ENCODE results near the gene TSPEAR. TPM values are rescaled to one million over a fixed set of nuclear protein-coding genes. Genes with fewer than 3 reads are reported as not detected.
"Not testable (repeated sequence)": the region's sequence is repeated elsewhere in the genome, so short reads cannot be mapped to it uniquely, and the experiment has no call there.

Gene TSPEAR
- total RNA-seq, 1 donor from 2014 or later: not detected

DNA sequence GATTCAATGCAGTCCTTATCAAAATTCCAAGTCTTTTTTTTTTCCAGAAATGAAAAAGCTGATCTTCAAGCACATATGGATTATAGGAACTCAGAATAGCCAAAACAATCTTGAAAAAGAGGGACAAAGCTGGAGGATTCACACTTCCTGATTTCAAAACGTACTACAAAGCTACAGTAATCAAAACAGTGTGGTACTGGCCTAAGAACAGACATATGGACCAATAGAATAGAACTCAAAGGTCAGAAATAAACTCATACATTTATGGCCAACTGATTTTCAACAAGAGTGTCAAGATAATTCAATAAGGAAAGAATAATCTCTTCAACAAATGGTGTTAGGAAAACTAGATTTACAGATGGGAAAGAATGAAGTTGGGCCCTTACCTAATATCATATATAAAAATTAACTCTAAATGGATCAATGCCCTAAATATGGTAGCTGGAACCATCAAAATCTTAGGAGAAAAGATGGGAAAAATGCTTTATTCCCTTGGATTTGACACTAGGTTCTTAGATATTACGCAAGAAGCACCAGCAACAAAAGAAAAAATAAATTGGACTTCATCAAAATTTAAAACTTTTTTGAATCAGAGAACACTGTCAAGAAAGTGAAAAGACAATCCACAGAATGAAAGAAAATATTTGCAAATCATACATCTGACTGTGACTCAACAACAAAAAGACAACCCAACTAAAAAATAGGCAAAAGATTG is 18.4 kb downstream of the TSPEAR start:
- no peak for DNase-seq (ENCODE audit: low read depth)
- peaks cover 8% of the 10 kb centered on the region for H3K27me3 ChIP-seq (ENCODE audit: control insufficient read depth, insufficient read depth, low read length)
- no peak overlapping the region for H3K4me3 ChIP-seq (ENCODE audit: low read depth, low read length)
- TF ChIP-seq, protein P1, sequence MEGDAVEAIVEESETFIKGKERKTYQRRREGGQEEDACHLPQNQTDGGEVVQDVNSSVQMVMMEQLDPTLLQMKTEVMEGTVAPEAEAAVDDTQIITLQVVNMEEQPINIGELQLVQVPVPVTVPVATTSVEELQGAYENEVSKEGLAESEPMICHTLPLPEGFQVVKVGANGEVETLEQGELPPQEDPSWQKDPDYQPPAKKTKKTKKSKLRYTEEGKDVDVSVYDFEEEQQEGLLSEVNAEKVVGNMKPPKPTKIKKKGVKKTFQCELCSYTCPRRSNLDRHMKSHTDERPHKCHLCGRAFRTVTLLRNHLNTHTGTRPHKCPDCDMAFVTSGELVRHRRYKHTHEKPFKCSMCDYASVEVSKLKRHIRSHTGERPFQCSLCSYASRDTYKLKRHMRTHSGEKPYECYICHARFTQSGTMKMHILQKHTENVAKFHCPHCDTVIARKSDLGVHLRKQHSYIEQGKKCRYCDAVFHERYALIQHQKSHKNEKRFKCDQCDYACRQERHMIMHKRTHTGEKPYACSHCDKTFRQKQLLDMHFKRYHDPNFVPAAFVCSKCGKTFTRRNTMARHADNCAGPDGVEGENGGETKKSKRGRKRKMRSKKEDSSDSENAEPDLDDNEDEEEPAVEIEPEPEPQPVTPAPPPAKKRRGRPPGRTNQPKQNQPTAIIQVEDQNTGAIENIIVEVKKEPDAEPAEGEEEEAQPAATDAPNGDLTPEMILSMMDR (IDR thresholded peaks at IDR 0.05; ENCODE audit: insufficient read depth, low read length, poor library complexity, severe bottlenecking): no peak
- no peaks in the 10 kb centered on the region for H3K36me3 ChIP-seq (ENCODE audit: control insufficient read depth, insufficient read depth, low read length)

- TF ChIP-seq, protein P1 (IDR thresholded peaks at IDR 0.05; ENCODE audit: insufficient read depth, low read length, poor library complexity, severe bottlenecking): no peak
- Histone ChIP-seq H3K4me3 (ENCODE audit: low read depth, low read length) (no peak overlapping the region), H3K36me3 (ENCODE audit: control insufficient read depth, insufficient read depth, low read length) (no peaks in the 10 kb centered on the region), H3K27me3 (ENCODE audit: control insufficient read depth, insufficient read depth, low read length) (peaks cover 6% of the 10 kb centered on the region)
- DNase-seq (ENCODE audit: low read depth): no peak
Measured at GRCh38 chr21:44691686-44692085, 19.7 kb downstream of the TSPEAR start.

GRCh38 chr21:44689740-44690139 is 21.6 kb downstream of the TSPEAR start:
- DNase-seq (ENCODE audit: low read depth); H3K36me3 ChIP-seq (ENCODE audit: control insufficient read depth, insufficient read depth, low read length); H3K27me3 ChIP-seq (ENCODE audit: control insufficient read depth, insufficient read depth, low read length); H3K4me3 ChIP-seq (ENCODE audit: low read depth, low read length): not testable (repeated sequence)

- H3K4me3 ChIP-seq (ENCODE audit: low read depth, low read length): no peak overlapping the region
- no peaks in the 10 kb centered on the region for H3K36me3 ChIP-seq (ENCODE audit: control insufficient read depth, insufficient read depth, low read length)
- no peak for DNase-seq (ENCODE audit: low read depth)
- peaks cover 6% of the 10 kb centered on the region for H3K27me3 ChIP-seq (ENCODE audit: control insufficient read depth, insufficient read depth, low read length)
- TF ChIP-seq, protein P1 (IDR thresholded peaks at IDR 0.05; ENCODE audit: insufficient read depth, low read length, poor library complexity, severe bottlenecking): no peak
Measured at GRCh38 chr21:44687671-44688070, 23.7 kb downstream of the TSPEAR start.

DNA sequence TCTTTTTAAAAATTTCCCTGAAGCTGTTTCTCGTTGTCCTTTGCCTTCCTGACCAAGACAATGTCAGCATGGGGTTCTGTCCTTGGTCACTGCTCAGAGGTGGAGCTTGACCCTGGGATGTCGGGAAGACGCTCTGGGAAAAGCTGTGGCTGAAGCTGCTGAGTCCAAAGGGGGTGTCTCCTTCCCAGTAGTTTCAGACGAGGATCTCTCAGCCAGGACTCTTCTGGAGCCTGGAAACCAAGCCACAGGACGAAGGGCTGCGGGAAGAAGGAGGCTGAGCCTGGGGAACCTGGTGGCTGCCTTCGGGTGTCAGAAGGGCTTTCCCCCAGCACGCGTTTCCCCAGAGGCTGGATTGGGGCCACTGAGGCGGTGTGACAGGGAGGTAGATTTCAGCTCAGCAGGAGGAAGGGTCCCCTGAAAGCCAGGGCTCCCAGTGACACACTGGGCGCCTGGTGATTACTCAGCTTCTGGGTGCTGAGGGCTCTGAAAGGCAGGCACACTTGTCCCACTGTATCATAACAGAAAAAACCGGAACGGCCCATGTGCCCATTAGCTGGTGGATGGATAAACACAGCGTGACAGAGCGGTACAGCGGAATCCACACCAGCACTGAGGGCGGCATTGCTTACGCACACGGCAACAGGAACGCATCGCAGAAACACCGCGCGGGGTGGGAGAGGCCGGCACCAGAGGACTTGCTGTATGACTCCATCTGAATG is 24.4 kb downstream of the TSPEAR start:
- DNase-seq (ENCODE audit: low read depth): no peak
- TF ChIP-seq, protein P1 (IDR thresholded peaks at IDR 0.05; ENCODE audit: insufficient read depth, low read length, poor library complexity, severe bottlenecking): no peak
- Histone ChIP-seq H3K4me3 (ENCODE audit: low read depth, low read length) (no peak overlapping the region), H3K27me3 (ENCODE audit: control insufficient read depth, insufficient read depth, low read length) (peaks cover 7% of the 10 kb centered on the region), H3K36me3 (ENCODE audit: control insufficient read depth, insufficient read depth, low read length) (no peaks in the 10 kb centered on the region)

- Histone ChIP-seq H3K36me3 (ENCODE audit: control insufficient read depth, insufficient read depth, low read length) (no peaks in the 10 kb centered on the region), H3K4me3 (ENCODE audit: low read depth, low read length) (no peak overlapping the region), H3K27me3 (ENCODE audit: control insufficient read depth, insufficient read depth, low read length) (peaks cover 10% of the 10 kb centered on the region)
- no peak for DNase-seq (ENCODE audit: low read depth)
- TF ChIP-seq, protein P1 (IDR thresholded peaks at IDR 0.05; ENCODE audit: insufficient read depth, low read length, poor library complexity, severe bottlenecking): no peak
Measured at GRCh38 chr21:44686000-44686781, 25.2 kb downstream of the TSPEAR start.

- not testable (repeated sequence) for H3K36me3 ChIP-seq (ENCODE audit: control insufficient read depth, insufficient read depth, low read length); H3K27me3 ChIP-seq (ENCODE audit: control insufficient read depth, insufficient read depth, low read length); DNase-seq (ENCODE audit: low read depth); H3K4me3 ChIP-seq (ENCODE audit: low read depth, low read length)
Measured at GRCh38 chr21:44685050-44685449, 26.3 kb downstream of the TSPEAR start.

All from kidney epithelial cell (primary cell).